IMR-90 (cell line): ENCODE measurements around the gene CMIP. TPM values are rescaled to one million over a fixed set of nuclear protein-coding genes. Genes with fewer than 3 reads are reported as not detected.

Experiments used
- ATAC-seq: fragments of 200-7000 bp; cut with Tn5 transposase; 2 replicates; pipeline ENCODE4 v1.9.1; 2020; ENCODE audit warnings: low read depth, mild to moderate bottlenecking, moderate library complexity
- BruUV-seq: library from RNA; stranded (reverse); fragments of 400-500 nt; replicated peaks from 2 replicates; lab custom pipeline; 2021; lab: Mats Ljungman, UMichigan
- CTCF ChIA-PET: fragments of 300-600 bp; formaldehyde crosslinking; extraction: SDS; loops from one replicate; lab custom pipeline; 2021; ENCODE audit warnings: antibody characterized with exemption; lab: Yijun Ruan, JAX
- POLR2A ChIA-PET: fragments of 300-600 bp; sonication (Branson Sonifier 250); formaldehyde crosslinking; loops from one replicate; lab custom pipeline; 2022; ENCODE audit warnings: antibody characterized with exemption; ENCODE audit not compliant: unreplicated experiment; lab: Charles Lee
- DNase-seq: peaks from one replicate; pipeline ENCODE4 v3.0.0; 2013
- H2AFZ ChIP-seq: replicated peaks from 2 replicates; pipeline ENCODE3; 2013; ENCODE audit warnings: low read length, mild to moderate bottlenecking; ENCODE audit not compliant: poor library complexity
- H2AK5ac ChIP-seq: 2 replicates; pipeline ENCODE4 v1.6.1; 2013; ENCODE audit warnings: low read depth, low read length, inconsistent platforms
- H2AK9ac ChIP-seq: replicated peaks from 2 replicates; pipeline ENCODE3; 2013; ENCODE audit warnings: mild to moderate bottlenecking, low read depth, low read length, moderate library complexity; ENCODE audit not compliant: poor library complexity
- H2BK120ac ChIP-seq: 2 replicates; pipeline ENCODE4 v1.6.1; 2013; ENCODE audit warnings: low read depth, low read length, inconsistent platforms
- H2BK15ac ChIP-seq: 3 replicates; pipeline ENCODE4 v1.6.1; 2013; ENCODE audit warnings: low read depth, low read length, inconsistent platforms
- H2BK20ac ChIP-seq: 2 replicates; pipeline ENCODE4 v1.6.1; 2013; ENCODE audit warnings: low read depth, mild to moderate bottlenecking, inconsistent platforms, low read length, moderate library complexity
- H2BK5ac ChIP-seq: 2 replicates; pipeline ENCODE4 v1.6.1; 2013; ENCODE audit warnings: mild to moderate bottlenecking, low read depth, low read length, inconsistent platforms; ENCODE audit not compliant: poor library complexity, severe bottlenecking
- H3K14ac ChIP-seq: replicated peaks from 2 replicates; pipeline ENCODE4 v1.6.1; 2013; ENCODE audit warnings: low read depth, low read length, inconsistent platforms
- H3K18ac ChIP-seq: 2 replicates; pipeline ENCODE4 v1.6.1; 2013; ENCODE audit warnings: low read depth, low read length, control low read depth
- H3K23ac ChIP-seq: 2 replicates; pipeline ENCODE4 v1.6.1; 2013; ENCODE audit warnings: low read depth, low read length, inconsistent platforms
- H3K27ac ChIP-seq: 2 replicates; pipeline ENCODE4 v1.5.1; 2013; ENCODE audit warnings: mild to moderate bottlenecking, control low read depth, low read length; ENCODE audit not compliant: insufficient read depth
- H3K27me3 ChIP-seq: 2 replicates; pipeline ENCODE4 v1.6.1; 2013; ENCODE audit warnings: low read length; ENCODE audit not compliant: control insufficient read depth, insufficient read depth
- H3K36me3 ChIP-seq: 2 replicates; pipeline ENCODE4 v1.6.1; 2013; ENCODE audit warnings: low read length, mixed read lengths; ENCODE audit not compliant: control insufficient read depth, insufficient read depth
- H3K4ac ChIP-seq: 2 replicates; pipeline ENCODE4 v1.6.1; 2013; ENCODE audit warnings: low read depth, low read length, inconsistent platforms
- H3K4me1 ChIP-seq: 2 replicates; pipeline ENCODE4 v1.6.1; 2013; ENCODE audit warnings: low read length, mixed read lengths; ENCODE audit not compliant: control insufficient read depth, insufficient read depth
- H3K4me2 ChIP-seq: 2 replicates; pipeline ENCODE4 v1.6.1; 2013; ENCODE audit warnings: low read depth, mild to moderate bottlenecking, control low read depth, low read length, moderate library complexity
- H3K4me3 ChIP-seq: 2 replicates; pipeline ENCODE4 v1.5.1; 2013; ENCODE audit warnings: low read depth, mild to moderate bottlenecking, control low read depth, low read length, moderate library complexity; ENCODE audit not compliant: insufficient read depth
- H3K56ac ChIP-seq: 2 replicates; pipeline ENCODE4 v1.6.1; 2013; ENCODE audit warnings: low read length, inconsistent platforms; ENCODE audit not compliant: insufficient read depth; ENCODE audit errors: extremely low read depth
- H3K79me1 ChIP-seq, 2 experiments: 2 replicates each; pipeline ENCODE4 v1.6.1; 2013; ENCODE audit warnings: low read length in 2 of 2, inconsistent platforms in 1 of 2, low read depth in 1 of 2
- H3K9ac ChIP-seq: 2 replicates; pipeline ENCODE4 v1.6.1; 2013; ENCODE audit warnings: low read depth, low read length, control low read depth
- H3K9me1 ChIP-seq: 2 replicates; pipeline ENCODE4 v1.6.1; 2013; ENCODE audit warnings: low read length, inconsistent platforms; ENCODE audit not compliant: insufficient read depth
- H3K9me3 ChIP-seq: 2 replicates; pipeline ENCODE4 v1.6.1; 2013; ENCODE audit warnings: low read length; ENCODE audit not compliant: control insufficient read depth, insufficient read depth
- H4K20me1 ChIP-seq: 2 replicates; pipeline ENCODE4 v1.6.1; 2013; ENCODE audit warnings: low read length, inconsistent platforms; ENCODE audit not compliant: insufficient read depth
- H4K5ac ChIP-seq: 2 replicates; pipeline ENCODE4 v1.6.1; 2013; ENCODE audit warnings: mild to moderate bottlenecking, low read depth, low read length, control low read depth
- H4K8ac ChIP-seq, 2 experiments: 2 replicates each; pipeline ENCODE4 v1.6.1; 2013; ENCODE audit warnings: low read depth in 2 of 2, low read length in 2 of 2, control low read depth in 1 of 2, inconsistent platforms in 1 of 2
- H4K91ac ChIP-seq: 2 replicates; pipeline ENCODE4 v1.6.1; 2013; ENCODE audit warnings: low read depth, low read length, inconsistent platforms; ENCODE audit not compliant: insufficient read depth
- CEBPB ChIP-seq: IDR thresholded peaks from 2 replicates; pipeline ENCODE4 v1.6.1; 2012; ENCODE audit warnings: low read depth, low read length, improper control_type of control experiment
- MAFK ChIP-seq: IDR thresholded peaks from 2 replicates; pipeline ENCODE4 v1.6.1; 2012; ENCODE audit warnings: low read depth, low read length, improper control_type of control experiment
- SMC3 ChIP-seq: fragments of 150-350 bp; IDR thresholded peaks from 2 replicates; pipeline ENCODE4 v1.6.1; 2016; ENCODE audit warnings: low read depth, mild to moderate bottlenecking, antibody characterized with exemption, low read length, moderate library complexity
- USF2 ChIP-seq: fragments of 150-350 bp; IDR thresholded peaks from 2 replicates; pipeline ENCODE4 v1.6.1; 2017; ENCODE audit warnings: mild to moderate bottlenecking, antibody characterized with exemption, low read length, low read depth
- WGBS, 2 experiments: methylation state at CpG; one replicate each; pipeline versions ENCODE4 v1.1.5 to v1.1.7; 2013; ENCODE audit warnings: missing lambda C conversion rate in 2 of 2; ENCODE audit not compliant: insufficient read length in 1 of 2; ENCODE audit errors: extremely low coverage in 2 of 2; 5-methylcytosine and 5-hydroxymethylcytosine counted together
- dilution Hi-C: fragments of 300-500 bp; cut with HindIII; formaldehyde crosslinking; loops from one replicate; pipeline ENCODE4 v1.14.3; 2018; ENCODE audit warnings: low sequenced_read_pairs; ENCODE audit not compliant: unreplicated experiment
- in situ Hi-C: fragments of 300-500 bp; cut with MboI; formaldehyde crosslinking; loops from 3 replicates; pipeline ENCODE4 v1.14.3; 2019; ENCODE audit warnings: low sequenced_read_pairs, inconsistent platforms, mixed read lengths
- intact Hi-C: fragments of 100-400 bp; cut with micrococcal nuclease; formaldehyde crosslinking; loops from 2 replicates; pipeline ENCODE4 v1.10.0; 2022
- polyA plus RNA-seq, 3 experiments: library from polyadenylated mRNA; depleted of rRNA; stranded (reverse); fragments of >200 nt; gene quantifications; 2 replicates each; pipeline ENCODE4 v1.2.3, GENCODE V29; 2012; ENCODE audit warnings: low replicate concordance in 1 of 3
- total RNA-seq: library from RNA; depleted of rRNA; stranded (reverse); fragments of >200 nt; gene quantifications from 2 replicates; pipeline ENCODE4 v1.2.3, GENCODE V29; 2012
- TF ChIP-seq, protein P1 (sequence below): conservative IDR thresholded peaks from 2 replicates; pipeline ENCODE4 v1.5.1; 2012; ENCODE audit warnings: mild to moderate bottlenecking, low read depth, low read length, improper control_type of control experiment

Gene CMIP
- total and polyA plus RNA-seq, 2 of the 4 experiments (the other 2 are of a cell fraction): 3.2 to 11.6 TPM

- no peak for ATAC-seq
- Histone ChIP-seq H2AK9ac (no peak overlapping the region), H3K9me3 (no peaks in the 10 kb centered on the region), H4K5ac (no peak overlapping the region), H3K9ac (no peak overlapping the region), H2BK5ac (no peak overlapping the region), H2BK20ac (no peak overlapping the region), H4K20me1 (peaks cover 26% of the 10 kb centered on the region), H3K79me1 (no peaks in the 10 kb centered on the region), H4K91ac (no peak overlapping the region), H2AFZ (no peak overlapping the region), H3K18ac (no peak overlapping the region), H2BK15ac (no peak overlapping the region), H3K56ac (no peak overlapping the region), H3K27ac (no peak overlapping the region), H3K4me1 (peaks cover 8% of the 10 kb centered on the region), H3K4me2 (no peak overlapping the region), H4K8ac (no peak overlapping the region), H3K4ac (no peak overlapping the region), H3K14ac (no peak overlapping the region), H3K27me3 (peaks cover 53% of the 10 kb centered on the region), H2AK5ac (no peak overlapping the region), H3K36me3 (no peaks in the 10 kb centered on the region), H2BK120ac (no peak overlapping the region), H3K9me1 (peaks cover 5% of the 10 kb centered on the region), H3K23ac (no peak overlapping the region), H3K4me3 (no peak overlapping the region)
- CTCF ChIA-PET: no interaction called here
- in situ Hi-C loops: no loop called here
- no peak for TF ChIP-seq MAFK
- TF ChIP-seq, protein P1, sequence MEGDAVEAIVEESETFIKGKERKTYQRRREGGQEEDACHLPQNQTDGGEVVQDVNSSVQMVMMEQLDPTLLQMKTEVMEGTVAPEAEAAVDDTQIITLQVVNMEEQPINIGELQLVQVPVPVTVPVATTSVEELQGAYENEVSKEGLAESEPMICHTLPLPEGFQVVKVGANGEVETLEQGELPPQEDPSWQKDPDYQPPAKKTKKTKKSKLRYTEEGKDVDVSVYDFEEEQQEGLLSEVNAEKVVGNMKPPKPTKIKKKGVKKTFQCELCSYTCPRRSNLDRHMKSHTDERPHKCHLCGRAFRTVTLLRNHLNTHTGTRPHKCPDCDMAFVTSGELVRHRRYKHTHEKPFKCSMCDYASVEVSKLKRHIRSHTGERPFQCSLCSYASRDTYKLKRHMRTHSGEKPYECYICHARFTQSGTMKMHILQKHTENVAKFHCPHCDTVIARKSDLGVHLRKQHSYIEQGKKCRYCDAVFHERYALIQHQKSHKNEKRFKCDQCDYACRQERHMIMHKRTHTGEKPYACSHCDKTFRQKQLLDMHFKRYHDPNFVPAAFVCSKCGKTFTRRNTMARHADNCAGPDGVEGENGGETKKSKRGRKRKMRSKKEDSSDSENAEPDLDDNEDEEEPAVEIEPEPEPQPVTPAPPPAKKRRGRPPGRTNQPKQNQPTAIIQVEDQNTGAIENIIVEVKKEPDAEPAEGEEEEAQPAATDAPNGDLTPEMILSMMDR: no peak
- TF ChIP-seq SMC3: no peak
- no peak for TF ChIP-seq USF2
- no peak for TF ChIP-seq CEBPB
- POLR2A ChIA-PET: no interaction called here
- no peak for DNase-seq
- no CpG with 5 or more reads among the region's 11 CpGs for WGBS, 2 experiments
- no TSS peak for BruUV-seq
- intact Hi-C loops: no loop called here
- dilution Hi-C loops: no loop called here
Observed at GRCh38 chr16:81715358-81716196, 271.0 kb downstream of the CMIP start.
